ENCODE results near the gene BCAP29. TPM values are rescaled to one million over a fixed set of nuclear protein-coding genes. Genes with fewer than 3 reads are reported as not detected.

The BCAP29 gene
- total RNA-seq, 1 donor from 2014 or later: 33.9 TPM

DNA sequence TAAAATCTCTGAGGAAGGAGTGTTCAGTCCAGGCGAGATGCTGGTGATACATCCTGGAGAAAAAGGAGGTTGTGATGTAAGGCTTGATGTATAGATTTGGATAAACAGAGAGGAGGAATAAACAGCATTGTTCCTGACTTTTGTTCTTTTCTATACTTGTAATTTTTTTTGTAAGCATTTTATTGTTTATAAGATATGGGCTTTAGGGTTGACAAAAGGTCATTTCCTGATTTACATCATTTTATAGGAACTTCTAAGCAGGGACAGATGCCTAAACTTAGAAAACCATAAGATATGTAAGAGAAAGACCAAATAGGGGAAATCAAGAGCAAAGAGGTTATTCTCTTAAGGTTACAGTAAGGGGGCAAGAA is 63.9 kb downstream of the BCAP29 start:
- no peak overlapping the region for H3K4me3 Mint-ChIP-seq
- H3K36me3 Mint-ChIP-seq: no peaks in the 10 kb centered on the region
- peaks cover 6% of the 10 kb centered on the region for H3K9me3 Mint-ChIP-seq
- H3K27me3 Mint-ChIP-seq: peaks cover 46% of the 10 kb centered on the region
- no peak overlapping the region for H3K27ac Mint-ChIP-seq
- no peak for TF ChIP-seq CTCF (conservative IDR thresholded peaks at IDR 0.05)
- no peak for DNase-seq (ENCODE audit: extremely low spot score, unreplicated experiment)
- H3K4me1 Mint-ChIP-seq (ENCODE audit: unreplicated experiment): no peaks in the 10 kb centered on the region

DNA sequence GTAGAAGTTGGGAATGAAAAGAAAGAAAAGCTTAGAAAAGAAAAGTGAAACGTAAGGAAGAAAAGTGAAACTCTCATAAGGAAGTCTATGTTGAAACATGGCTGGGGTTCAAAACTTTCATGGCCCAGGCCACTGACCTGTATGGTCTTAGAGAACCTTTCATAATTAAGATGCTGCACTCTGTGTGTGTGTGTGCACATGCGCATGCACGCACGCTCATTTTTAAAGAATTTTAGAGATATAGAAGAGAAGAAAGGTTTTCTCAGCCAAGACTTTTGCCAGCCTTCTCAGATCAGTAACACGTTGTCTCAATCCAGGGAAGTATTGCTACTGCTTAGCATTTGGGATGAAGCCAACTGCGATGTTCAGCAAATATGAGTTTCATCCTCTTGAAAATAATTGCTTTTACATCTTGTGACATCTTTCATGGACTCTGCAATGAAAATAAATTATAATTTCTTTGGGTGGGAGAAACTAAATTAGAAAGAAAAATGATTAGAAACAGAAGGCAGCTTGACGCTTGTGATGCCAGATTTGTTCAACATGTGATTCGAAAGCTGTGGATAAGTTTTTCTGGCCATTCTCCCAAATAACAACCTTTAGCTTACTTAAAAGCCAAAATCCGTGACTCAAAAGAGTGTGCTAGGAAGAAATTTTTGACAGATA is 64.4 kb downstream of the BCAP29 start:
- H3K27ac Mint-ChIP-seq: no peak overlapping the region
- no peaks in the 10 kb centered on the region for H3K36me3 Mint-ChIP-seq
- no peak for TF ChIP-seq CTCF (conservative IDR thresholded peaks at IDR 0.05)
- peaks cover 45% of the 10 kb centered on the region for H3K27me3 Mint-ChIP-seq
- no peaks in the 10 kb centered on the region for H3K4me1 Mint-ChIP-seq (ENCODE audit: unreplicated experiment)
- peaks cover 6% of the 10 kb centered on the region for H3K9me3 Mint-ChIP-seq
- DNase-seq (ENCODE audit: extremely low spot score, unreplicated experiment): no peak
- H3K4me3 Mint-ChIP-seq: no peak overlapping the region

GRCh38 chr7:107652642-107653041 is 72.6 kb downstream of the BCAP29 start:
- DNase-seq (ENCODE audit: extremely low spot score, unreplicated experiment): no peak
- Mint-ChIP-seq H3K9me3 (no peaks in the 10 kb centered on the region), H3K36me3 (no peaks in the 10 kb centered on the region), H3K4me1 (ENCODE audit: unreplicated experiment) (no peaks in the 10 kb centered on the region), H3K4me3 (no peak overlapping the region), H3K27ac (no peak overlapping the region), H3K27me3 (peaks cover 36% of the 10 kb centered on the region)
- no peak for TF ChIP-seq CTCF (conservative IDR thresholded peaks at IDR 0.05)

GRCh38 chr7:107658467-107658866 is 78.4 kb downstream of the BCAP29 start:
- TF ChIP-seq CTCF (conservative IDR thresholded peaks at IDR 0.05): no peak
- DNase-seq (ENCODE audit: extremely low spot score, unreplicated experiment): no peak
- Mint-ChIP-seq H3K9me3 (no peaks in the 10 kb centered on the region), H3K4me3 (no peak overlapping the region), H3K27me3 (peaks cover 83% of the 10 kb centered on the region), H3K4me1 (ENCODE audit: unreplicated experiment) (no peaks in the 10 kb centered on the region), H3K27ac (no peak overlapping the region), H3K36me3 (no peaks in the 10 kb centered on the region)

DNA sequence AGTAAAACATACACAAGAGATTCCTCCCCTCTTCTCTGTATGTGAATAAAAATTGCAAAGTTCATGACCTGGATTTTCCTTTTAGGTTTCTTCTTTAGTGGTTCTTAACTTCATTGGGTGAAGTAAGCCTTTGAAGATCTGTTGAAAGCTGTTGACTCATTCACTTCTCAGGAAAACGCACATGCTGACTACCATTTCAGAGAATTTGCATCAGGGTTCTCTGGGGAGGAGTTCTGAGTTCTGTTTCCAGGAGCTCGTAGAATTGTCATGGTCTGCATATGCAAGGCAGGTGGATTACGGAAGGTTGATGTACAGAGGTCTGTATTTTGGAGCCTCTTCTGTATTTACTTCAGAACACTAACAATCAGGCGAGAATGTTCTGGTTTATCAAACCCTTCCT is 79.6 kb downstream of the BCAP29 start:
- no peak for TF ChIP-seq CTCF (conservative IDR thresholded peaks at IDR 0.05)
- Mint-ChIP-seq H3K36me3 (no peaks in the 10 kb centered on the region), H3K27ac (no peak overlapping the region), H3K9me3 (no peaks in the 10 kb centered on the region), H3K4me3 (peak overlapping the region; percentile 80), H3K4me1 (ENCODE audit: unreplicated experiment) (no peaks in the 10 kb centered on the region), H3K27me3 (peaks cover 87% of the 10 kb centered on the region)
- DNase-seq (ENCODE audit: extremely low spot score, unreplicated experiment): no peak

Measured in type B pancreatic cell (in vitro differentiated cells).